Measurements from ENCODE around the gene HADHB. TPM values are rescaled to one million over a fixed set of nuclear protein-coding genes. Genes with fewer than 3 reads are reported as not detected.

HADHB gene
- total RNA-seq, 2 experiments from 2014 or later: 58.8 TPM

- no peak overlapping the region for H3K27ac Mint-ChIP-seq
- H3K9me3 Mint-ChIP-seq: no peaks in the 10 kb centered on the region
These were observed 41.7 kb upstream of the HADHB start for GRCh38 chr2:26202981-26203490.

GRCh38 chr2:26203906-26204305 lies 40.8 kb upstream of the HADHB start:
- ChIA-PET CTCF (no interaction called here), POLR2A (no interaction called here)
- ATAC-seq: no peak
- no peak for DNase-seq
- H3K4me3 Mint-ChIP-seq: no peak overlapping the region
- intact Hi-C loops (cut with micrococcal nuclease): no loop called here
- H3K9me3 Mint-ChIP-seq: no peaks in the 10 kb centered on the region
- H3K27me3 Mint-ChIP-seq: no peaks in the 10 kb centered on the region
- TF ChIP-seq CTCF (IDR thresholded peaks at IDR 0.05): no peak
- peaks cover 37% of the 10 kb centered on the region for H3K36me3 Mint-ChIP-seq (ENCODE audit: low read depth)
- no peaks in the 10 kb centered on the region for H3K4me1 Mint-ChIP-seq (ENCODE audit: low read depth)
- no peak overlapping the region for H3K27ac Mint-ChIP-seq

More at GRCh38 chr2:26202981-26203490, 41.7 kb upstream of the HADHB start:
- no peaks in the 10 kb centered on the region for H3K4me1 Mint-ChIP-seq (ENCODE audit: low read depth)
- ChIA-PET POLR2A (no interaction called here), CTCF (no interaction called here)
- intact Hi-C loops (cut with micrococcal nuclease): no loop called here
- no peaks in the 10 kb centered on the region for H3K27me3 Mint-ChIP-seq
- no peak for TF ChIP-seq CTCF (IDR thresholded peaks at IDR 0.05)
- peaks cover 35% of the 10 kb centered on the region for H3K36me3 Mint-ChIP-seq (ENCODE audit: low read depth)
- DNase-seq: no peak
- no peak for ATAC-seq
- H3K4me3 Mint-ChIP-seq: no peak overlapping the region

GRCh38 chr2:26212011-26212410 lies 32.7 kb upstream of the HADHB start:
- no peaks in the 10 kb centered on the region for H3K9me3 Mint-ChIP-seq
- CTCF ChIA-PET: interaction anchor here (1.7 kb wide), 1 partner anchor 10 kb away, joined by 4 read pairs; no protein-coding TSS in a partner anchor
- no peak overlapping the region for H3K4me3 Mint-ChIP-seq
- TF ChIP-seq CTCF (IDR thresholded peaks at IDR 0.05): no peak
- no peaks in the 10 kb centered on the region for H3K4me1 Mint-ChIP-seq (ENCODE audit: low read depth)
- no peak for DNase-seq
- H3K27ac Mint-ChIP-seq: no peak overlapping the region
- POLR2A ChIA-PET: no interaction called here
- ATAC-seq: no peak
- H3K36me3 Mint-ChIP-seq (ENCODE audit: low read depth): peaks cover 35% of the 10 kb centered on the region
- no peaks in the 10 kb centered on the region for H3K27me3 Mint-ChIP-seq
- intact Hi-C loops (cut with micrococcal nuclease): no loop called here

- ChIA-PET POLR2A (no interaction called here), CTCF (no interaction called here)
- H3K4me1 Mint-ChIP-seq (ENCODE audit: low read depth): no peaks in the 10 kb centered on the region
- no peak overlapping the region for H3K4me3 Mint-ChIP-seq
- H3K27ac Mint-ChIP-seq: no peak overlapping the region
- DNase-seq (no peak), ATAC-seq (no peak)
- no peaks in the 10 kb centered on the region for H3K9me3 Mint-ChIP-seq
- peaks cover 34% of the 10 kb centered on the region for H3K36me3 Mint-ChIP-seq (ENCODE audit: low read depth)
- intact Hi-C loops (cut with micrococcal nuclease): no loop called here
- TF ChIP-seq CTCF (IDR thresholded peaks at IDR 0.05): no peak
- H3K27me3 Mint-ChIP-seq: no peaks in the 10 kb centered on the region
These were observed 30.0 kb upstream of the HADHB start for GRCh38 chr2:26214759-26215158.

GRCh38 chr2:26215833-26216232 lies 28.9 kb upstream of the HADHB start:
- intact Hi-C loops (cut with micrococcal nuclease): no loop called here
- TF ChIP-seq CTCF (IDR thresholded peaks at IDR 0.05): no peak
- no peak overlapping the region for H3K4me3 Mint-ChIP-seq
- no peaks in the 10 kb centered on the region for H3K27me3 Mint-ChIP-seq
- ChIA-PET POLR2A (no interaction called here), CTCF (no interaction called here)
- H3K36me3 Mint-ChIP-seq (ENCODE audit: low read depth): peaks cover 33% of the 10 kb centered on the region
- DNase-seq: no peak
- ATAC-seq: no peak
- no peaks in the 10 kb centered on the region for H3K4me1 Mint-ChIP-seq (ENCODE audit: low read depth)
- H3K27ac Mint-ChIP-seq: no peak overlapping the region
- no peaks in the 10 kb centered on the region for H3K9me3 Mint-ChIP-seq

Measured in activated CD8-positive, alpha-beta T cell treated with anti-CD3 and anti-CD28 coated beads for 36 hours (primary cell).